ENCODE data around the gene MALRD1.

DNA sequence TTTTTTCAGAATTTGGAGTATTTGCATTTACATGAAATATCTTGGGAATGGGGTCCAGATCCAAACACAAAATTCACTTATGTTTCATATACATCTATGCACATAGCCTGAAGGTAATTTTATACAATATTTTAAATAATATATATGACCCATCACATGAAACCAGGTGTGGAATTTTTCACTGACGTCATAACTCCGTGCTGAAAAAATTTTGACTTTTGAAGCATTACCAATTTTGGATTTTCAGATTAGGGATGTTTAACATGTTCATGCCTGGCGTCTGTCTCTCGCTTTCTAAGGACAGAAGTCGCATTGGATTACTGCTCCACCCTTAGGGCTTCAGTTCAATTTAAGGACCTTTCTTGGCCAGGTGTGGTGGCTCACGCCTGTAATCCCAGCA, 418.1 kb downstream of the MALRD1 start:
- no peak for TF ChIP-seq CTCF (IDR thresholded peaks at IDR 0.05; ENCODE audit: low read length)
- no peak for TF ChIP-seq EZH2 (IDR thresholded peaks at IDR 0.05; ENCODE audit: borderline replicate concordance, low read length)

Measured in OCI-LY1 (cell line).